MM.1S (cell line): Measurements from ENCODE around the gene RPH3AL.

Source experiments
- DNase-seq: peaks from one replicate; pipeline ENCODE4 v3.0.0-alpha.2; 2015
- H2AFZ ChIP-seq: fragments of 300-600 bp; sonication (generic); 2 replicates; pipeline ENCODE4 v1.6.0; 2016; ENCODE audit warnings: antibody characterized with exemption, low read length
- H3F3A ChIP-seq: fragments of 300-600 bp; sonication (generic); 2 replicates; pipeline ENCODE4 v1.6.1; 2016; ENCODE audit warnings: mild to moderate bottlenecking, antibody characterized with exemption, low read length, moderate library complexity, mixed read lengths; ENCODE audit not compliant: insufficient read depth
- H3K27ac ChIP-seq: fragments of 300-600 bp; sonication (generic); 2 replicates; pipeline ENCODE4 v1.5.1; 2016; ENCODE audit warnings: mild to moderate bottlenecking, low read length
- H3K27me3 ChIP-seq: fragments of 300-600 bp; sonication (generic); replicated peaks from 2 replicates; pipeline ENCODE4 v1.6.0; 2016; ENCODE audit warnings: low read length; ENCODE audit not compliant: insufficient read depth
- H3K36me3 ChIP-seq: fragments of 300-600 bp; sonication (generic); replicated peaks from 2 replicates; pipeline ENCODE4 v1.6.1; 2016; ENCODE audit warnings: mild to moderate bottlenecking, low read length, mixed read lengths; ENCODE audit not compliant: insufficient read depth
- H3K4me1 ChIP-seq: fragments of 300-600 bp; sonication (generic); 2 replicates; pipeline ENCODE4 v1.6.1; 2016; ENCODE audit warnings: low read length, mixed read lengths
- H3K4me2 ChIP-seq: fragments of 300-600 bp; sonication (generic); 2 replicates; pipeline ENCODE4 v1.6.0; 2016; ENCODE audit warnings: low read depth, low read length
- H3K4me3 ChIP-seq: fragments of 300-600 bp; sonication (generic); 2 replicates; pipeline ENCODE4 v1.5.1; 2016; ENCODE audit warnings: low read length, mixed read lengths
- H3K79me2 ChIP-seq: fragments of 300-600 bp; sonication (generic); 2 replicates; pipeline ENCODE4 v1.6.1; 2016; ENCODE audit warnings: mixed run types, low read length, mixed read lengths
- H3K9ac ChIP-seq: fragments of 300-600 bp; sonication (generic); 2 replicates; pipeline ENCODE4 v1.6.1; 2016; ENCODE audit warnings: low read length, mixed read lengths
- H3K9me2 ChIP-seq: fragments of 300-600 bp; sonication (generic); replicated peaks from 2 replicates; pipeline ENCODE4 v1.6.1; 2016; ENCODE audit warnings: mild to moderate bottlenecking, low read length, mixed read lengths; ENCODE audit not compliant: insufficient read depth
- H3K9me3 ChIP-seq: fragments of 300-600 bp; sonication (generic); replicated peaks from 2 replicates; pipeline ENCODE4 v1.6.1; 2016; ENCODE audit warnings: mild to moderate bottlenecking, low read length, mixed read lengths; ENCODE audit not compliant: insufficient read depth
- H4K20me1 ChIP-seq: fragments of 300-600 bp; sonication (generic); 2 replicates; pipeline ENCODE4 v1.6.1; 2016; ENCODE audit warnings: mild to moderate bottlenecking, low read length, moderate library complexity, mixed read lengths; ENCODE audit not compliant: insufficient read depth
- EZH2 ChIP-seq: fragments of 300-600 bp; sonication (generic); optimal IDR thresholded peaks from 2 replicates; pipeline ENCODE3; 2017; ENCODE audit warnings: low read depth, mild to moderate bottlenecking, antibody characterized with exemption, low read length, mixed read lengths
- EZH2phosphoT487 ChIP-seq: fragments of 300-600 bp; sonication (generic); IDR thresholded peaks from 2 replicates; pipeline ENCODE4 v1.6.1; 2018; ENCODE audit warnings: antibody characterized with exemption, low read length
- TF ChIP-seq, protein P1 (sequence below): fragments of 300-600 bp; sonication (generic); IDR thresholded peaks from 2 replicates; pipeline ENCODE4 v1.5.1; 2016; ENCODE audit warnings: antibody characterized with exemption, low read length, mixed read lengths

The RPH3AL gene

DNA sequence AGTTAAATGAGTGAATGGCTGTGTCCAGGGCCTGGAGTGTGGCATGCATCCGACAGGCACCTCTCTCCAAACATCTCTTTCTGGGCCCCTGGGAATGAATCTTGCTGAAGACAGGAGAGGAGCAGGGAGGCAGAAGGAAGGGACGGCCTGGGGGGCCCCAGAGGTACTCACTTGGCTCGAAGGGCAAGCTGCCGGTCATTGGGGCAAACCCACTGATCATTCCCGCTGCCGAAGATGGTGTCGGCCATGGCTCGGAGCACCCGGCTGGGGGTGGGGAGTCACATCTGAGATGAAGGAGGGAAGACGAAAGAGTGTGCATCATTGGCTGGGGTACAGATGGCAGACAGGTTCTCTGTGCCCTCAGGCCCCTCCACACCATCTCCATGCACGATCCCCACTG lies 25.3 kb downstream of the RPH3AL start:
- Histone ChIP-seq H3F3A (no peaks in the 10 kb centered on the region), H4K20me1 (no peaks in the 10 kb centered on the region), H3K79me2 (no peaks in the 10 kb centered on the region), H3K4me2 (no peak overlapping the region), H3K27ac (no peak overlapping the region), H3K4me1 (no peaks in the 10 kb centered on the region), H3K9ac (no peak overlapping the region), H3K36me3 (no peaks in the 10 kb centered on the region), H3K4me3 (no peak overlapping the region), H3K9me2 (no peaks in the 10 kb centered on the region), H2AFZ (no peak overlapping the region), H3K27me3 (peaks cover 100% of the 10 kb centered on the region), H3K9me3 (no peaks in the 10 kb centered on the region)
- no peak for TF ChIP-seq EZH2
- TF ChIP-seq EZH2phosphoT487, result no peak
- TF ChIP-seq, protein P1, sequence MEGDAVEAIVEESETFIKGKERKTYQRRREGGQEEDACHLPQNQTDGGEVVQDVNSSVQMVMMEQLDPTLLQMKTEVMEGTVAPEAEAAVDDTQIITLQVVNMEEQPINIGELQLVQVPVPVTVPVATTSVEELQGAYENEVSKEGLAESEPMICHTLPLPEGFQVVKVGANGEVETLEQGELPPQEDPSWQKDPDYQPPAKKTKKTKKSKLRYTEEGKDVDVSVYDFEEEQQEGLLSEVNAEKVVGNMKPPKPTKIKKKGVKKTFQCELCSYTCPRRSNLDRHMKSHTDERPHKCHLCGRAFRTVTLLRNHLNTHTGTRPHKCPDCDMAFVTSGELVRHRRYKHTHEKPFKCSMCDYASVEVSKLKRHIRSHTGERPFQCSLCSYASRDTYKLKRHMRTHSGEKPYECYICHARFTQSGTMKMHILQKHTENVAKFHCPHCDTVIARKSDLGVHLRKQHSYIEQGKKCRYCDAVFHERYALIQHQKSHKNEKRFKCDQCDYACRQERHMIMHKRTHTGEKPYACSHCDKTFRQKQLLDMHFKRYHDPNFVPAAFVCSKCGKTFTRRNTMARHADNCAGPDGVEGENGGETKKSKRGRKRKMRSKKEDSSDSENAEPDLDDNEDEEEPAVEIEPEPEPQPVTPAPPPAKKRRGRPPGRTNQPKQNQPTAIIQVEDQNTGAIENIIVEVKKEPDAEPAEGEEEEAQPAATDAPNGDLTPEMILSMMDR, result no peak
- no peak for DNase-seq

DNA sequence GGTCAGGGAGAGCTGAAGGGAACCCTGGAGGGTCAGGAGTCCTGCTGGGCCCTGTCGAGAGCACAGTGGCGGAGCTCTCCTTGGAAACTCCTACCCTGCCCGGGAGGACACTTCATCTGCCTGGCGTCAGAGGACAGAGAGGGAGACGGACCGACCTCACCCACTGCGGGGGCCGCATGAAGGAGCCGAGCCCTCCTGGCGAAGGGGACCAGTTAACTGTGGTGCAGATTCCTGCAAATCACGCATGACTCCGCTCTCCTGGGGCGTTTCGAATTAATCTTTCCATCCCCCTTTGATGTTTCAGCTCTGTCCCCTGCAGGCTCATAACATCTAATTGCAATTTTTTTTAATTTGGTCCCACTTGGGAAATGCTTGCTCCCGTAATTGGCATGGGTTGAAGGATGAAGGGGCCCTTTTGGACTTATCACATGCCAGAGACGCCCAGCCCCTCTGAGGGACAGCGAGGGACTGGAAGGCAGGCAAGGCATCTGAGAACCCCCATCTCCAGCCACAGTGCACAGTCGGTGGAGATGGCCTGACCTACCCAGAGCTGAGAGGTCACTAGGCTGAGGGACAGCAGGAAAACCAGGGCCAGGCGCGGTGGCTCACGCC lies 26.5 kb downstream of the RPH3AL start:
- Histone ChIP-seq H3K9ac (no peak overlapping the region), H3K27ac (no peak overlapping the region), H3K9me3 (no peaks in the 10 kb centered on the region), H3K36me3 (no peaks in the 10 kb centered on the region), H3K4me3 (no peak overlapping the region), H4K20me1 (no peaks in the 10 kb centered on the region), H3K79me2 (no peaks in the 10 kb centered on the region), H3K9me2 (no peaks in the 10 kb centered on the region), H3K4me2 (no peak overlapping the region), H3K27me3 (peaks cover 100% of the 10 kb centered on the region), H3K4me1 (no peaks in the 10 kb centered on the region), H3F3A (no peaks in the 10 kb centered on the region), H2AFZ (no peak overlapping the region)
- TF ChIP-seq, protein P1, result no peak
- TF ChIP-seq EZH2, result no peak
- TF ChIP-seq EZH2phosphoT487, result no peak
- no peak for DNase-seq

DNA sequence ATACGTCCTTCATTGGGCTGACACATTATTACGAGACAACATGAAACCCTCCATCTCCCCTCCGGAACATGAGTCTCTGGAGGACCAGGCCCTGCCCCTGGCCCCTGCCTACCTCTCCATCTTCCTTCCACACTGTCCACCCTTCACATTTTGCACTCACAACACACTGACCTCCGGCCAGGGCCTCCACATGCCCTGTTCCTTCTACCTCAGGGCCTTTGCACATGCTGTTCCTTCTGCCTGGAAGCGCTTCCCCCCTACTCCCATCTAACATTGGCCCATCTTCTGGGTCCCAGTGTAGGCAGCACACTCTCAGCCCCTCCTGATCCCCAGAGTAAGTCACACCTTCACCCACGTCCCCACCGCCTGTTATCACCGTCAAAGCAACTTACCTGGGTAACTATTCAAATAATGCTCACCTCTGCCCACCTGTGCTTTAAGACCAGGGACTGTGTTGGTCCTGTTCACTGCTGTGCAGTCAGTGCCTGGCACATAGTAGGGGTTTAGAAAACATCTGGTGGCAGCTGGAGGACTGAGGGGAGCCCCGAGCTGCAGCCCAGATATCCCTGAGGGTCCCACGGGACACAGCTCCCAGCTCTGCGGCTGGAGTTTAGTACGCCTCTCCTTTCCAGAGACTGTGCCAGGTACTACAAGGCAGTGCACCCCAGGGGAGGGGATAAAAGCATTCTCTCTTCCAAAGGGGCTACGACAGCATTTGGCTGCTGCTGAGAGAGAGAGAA lies 27.2 kb downstream of the RPH3AL start:
- no peak overlapping the region for H3K27ac ChIP-seq
- H3K9me3 ChIP-seq, result no peaks in the 10 kb centered on the region
- no peaks in the 10 kb centered on the region for H4K20me1 ChIP-seq
- H3K4me2 ChIP-seq, result no peak overlapping the region
- no peak overlapping the region for H3K9ac ChIP-seq
- H3K4me1 ChIP-seq, result no peaks in the 10 kb centered on the region
- H3K79me2 ChIP-seq, result no peaks in the 10 kb centered on the region
- no peaks in the 10 kb centered on the region for H3K9me2 ChIP-seq
- H3K4me3 ChIP-seq, result no peak overlapping the region
- no peak for DNase-seq
- TF ChIP-seq EZH2 (no peak), EZH2phosphoT487 (no peak)
- TF ChIP-seq, protein P1, result no peak
- H3K36me3 ChIP-seq, result no peaks in the 10 kb centered on the region
- peaks cover 100% of the 10 kb centered on the region for H3K27me3 ChIP-seq
- H3F3A ChIP-seq, result no peaks in the 10 kb centered on the region
- no peak overlapping the region for H2AFZ ChIP-seq
